Subcutaneous adipose tissue (tissue), 4 donors: ENCODE data around the gene NMNAT3. TPM values are rescaled to one million over a fixed set of nuclear protein-coding genes. Genes with fewer than 3 reads are reported as not detected.

Experiments
- CTCF ChIP-seq: fragments of 450-650 bp; IDR thresholded peaks from one replicate; pipeline ENCODE4 v1.5.1; 2016; ENCODE audit warnings: low read depth, mild to moderate bottlenecking, control low read depth, antibody characterized with exemption, moderate library complexity
- total RNA-seq, 4 donors: library from RNA; depleted of rRNA; stranded (reverse); fragments of >200 nt; gene quantifications; one replicate each; pipeline ENCODE4 v1.1.0, GENCODE V29; 2016

The NMNAT3 gene
- total RNA-seq, 4 donors from 2014 or later, result 7.8 to 13.4 (median 9.1) TPM

DNA sequence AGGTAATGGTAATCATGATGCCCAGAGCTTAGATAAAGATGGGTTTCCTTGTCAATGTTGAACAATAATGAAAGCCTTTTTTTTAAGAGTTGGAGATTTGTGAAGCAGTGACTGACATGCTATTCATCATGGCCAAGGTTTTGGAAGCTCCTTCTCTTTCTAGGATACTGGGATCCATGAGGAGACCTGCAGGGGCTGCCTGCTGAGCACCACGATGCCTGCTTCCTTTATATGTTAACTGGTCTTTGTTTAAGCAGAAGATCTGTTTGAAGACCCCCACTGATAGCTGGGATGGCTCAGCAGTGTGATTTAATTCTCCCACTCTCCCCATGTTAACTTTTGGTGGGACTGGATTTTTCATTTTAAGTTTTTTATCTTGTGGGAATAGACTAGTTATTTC, 154.1 kb downstream of the NMNAT3 start:
- TF ChIP-seq CTCF, result no peak

GRCh38 chr3:139523166-139523565, 154.6 kb downstream of the NMNAT3 start:
- no peak for TF ChIP-seq CTCF

DNA sequence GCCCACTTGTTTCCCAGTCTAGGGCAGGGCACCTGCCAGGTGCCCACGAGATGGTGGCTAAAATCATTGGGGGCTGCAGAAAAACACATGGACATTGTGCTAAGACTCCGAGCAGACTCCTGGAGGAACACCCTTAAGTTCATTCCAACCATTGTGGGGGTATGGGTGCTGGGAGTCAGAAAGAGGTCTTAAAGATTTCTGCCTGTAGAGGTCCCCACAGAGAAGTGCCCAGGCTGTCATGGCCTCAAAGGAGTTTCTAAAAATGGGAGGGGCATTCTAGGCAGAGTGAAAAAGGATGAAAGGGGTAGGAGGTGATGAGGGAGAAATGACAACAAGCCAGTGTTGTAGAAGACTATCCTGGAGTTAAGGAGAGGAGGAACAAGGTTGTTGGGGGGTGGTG, 155.4 kb downstream of the NMNAT3 start:
- no peak for TF ChIP-seq CTCF

GRCh38 chr3:139521816-139522215, 156.0 kb downstream of the NMNAT3 start:
- TF ChIP-seq CTCF, result no peak

DNA sequence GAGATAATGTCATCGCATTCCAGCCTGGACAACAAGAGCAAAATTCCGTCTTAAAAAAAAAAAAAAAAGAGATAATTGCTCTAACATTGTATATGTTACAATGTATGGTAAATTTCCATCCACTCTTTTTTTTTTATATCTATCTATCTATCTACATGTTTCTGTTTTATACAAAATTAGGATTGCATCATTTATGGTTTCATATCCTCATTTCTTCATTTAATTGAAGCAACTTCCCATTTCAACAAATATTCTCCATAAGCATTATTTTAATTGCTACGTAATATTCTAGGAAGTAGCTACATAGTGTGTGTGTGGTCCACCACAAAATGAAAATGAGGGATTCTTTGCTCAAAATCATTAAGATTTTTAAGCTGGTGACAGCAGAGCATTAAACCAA, 156.6 kb downstream of the NMNAT3 start:
- no peak for TF ChIP-seq CTCF

DNA sequence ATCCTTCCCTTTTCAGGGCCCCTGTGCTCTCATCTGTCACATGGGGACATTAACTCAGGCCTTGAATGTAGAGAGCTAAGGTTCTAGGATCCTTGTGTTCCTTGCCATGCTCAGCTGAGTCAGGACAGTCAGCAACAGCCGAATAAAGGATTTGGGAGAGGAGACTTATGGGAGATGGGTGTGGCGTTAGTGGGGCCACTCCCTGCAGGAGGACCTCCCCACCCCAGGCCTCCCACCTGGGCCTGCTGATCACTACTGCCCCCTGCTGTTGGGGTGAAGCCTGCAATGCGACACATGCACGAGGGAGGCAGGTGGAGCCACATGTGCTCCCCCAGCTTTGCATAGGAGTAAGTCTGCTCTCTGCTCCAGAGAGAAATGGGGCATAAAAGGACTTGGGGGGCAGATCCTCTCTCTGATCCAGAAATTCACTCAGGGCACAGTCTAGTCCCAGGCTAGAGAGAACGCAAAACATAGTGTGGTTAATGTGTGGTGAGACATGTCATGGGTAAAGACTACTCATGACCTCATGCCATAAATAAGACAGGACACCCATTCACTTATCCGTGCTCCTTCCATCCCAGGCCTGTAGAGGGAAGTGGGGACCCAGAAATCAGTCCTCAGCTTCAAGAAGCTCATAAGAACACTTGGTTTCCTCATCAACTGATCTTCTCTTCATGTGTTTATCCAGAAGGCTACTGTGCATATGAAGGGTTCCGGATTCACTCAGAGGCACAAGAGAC, 157.6 kb downstream of the NMNAT3 start:
- no peak for TF ChIP-seq CTCF

- TF ChIP-seq CTCF, result no peak
Measured at GRCh38 chr3:139518926-139519842, 158.6 kb downstream of the NMNAT3 start.
